ENCODE data around the gene MTUS2.
"Not testable (repeated sequence)": the region's sequence is repeated elsewhere in the genome, so short reads cannot be mapped to it uniquely, and the experiment has no call there.

The MTUS2 gene

DNA sequence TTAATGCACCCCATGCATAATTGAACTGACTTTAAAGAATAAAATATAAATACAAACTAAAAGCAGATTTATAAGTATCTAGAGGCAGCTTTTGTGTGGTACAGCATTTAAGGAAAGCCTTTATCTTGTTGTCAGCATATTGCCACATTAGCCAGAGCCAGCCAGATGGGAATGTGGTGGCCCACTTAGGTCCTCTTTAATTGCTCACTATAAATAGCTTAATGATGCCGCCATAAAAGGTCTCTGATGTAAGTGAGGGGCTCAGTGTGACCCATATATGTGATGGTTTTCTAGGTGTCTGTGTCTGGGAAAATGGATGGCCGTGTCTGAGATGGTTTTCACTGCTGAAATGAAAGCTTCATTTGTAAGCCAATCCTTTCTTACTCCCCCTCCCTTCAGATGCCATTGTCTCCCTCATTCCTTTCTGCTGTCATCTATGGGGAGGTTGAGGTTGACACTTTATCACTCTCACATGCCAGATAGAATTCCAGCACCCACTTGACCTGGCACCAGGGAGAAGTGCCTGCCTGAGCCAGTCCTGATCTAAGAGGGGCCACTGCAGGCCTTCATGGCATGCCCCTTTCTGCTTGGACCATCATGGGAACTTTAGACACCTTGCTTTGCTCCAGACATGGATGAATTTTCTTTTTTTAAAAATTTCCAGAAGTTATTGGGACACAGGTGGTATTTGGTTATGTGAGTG is 135.3 kb downstream of the MTUS2 start:
- in situ Hi-C loops (cut with MboI; ENCODE audit: low sequenced_read_pairs), result no loop called here

- in situ Hi-C loops (cut with MboI; ENCODE audit: low sequenced_read_pairs), result no loop called here
Observed at GRCh38 chr13:28958018-28958417, 137.9 kb downstream of the MTUS2 start.

DNA sequence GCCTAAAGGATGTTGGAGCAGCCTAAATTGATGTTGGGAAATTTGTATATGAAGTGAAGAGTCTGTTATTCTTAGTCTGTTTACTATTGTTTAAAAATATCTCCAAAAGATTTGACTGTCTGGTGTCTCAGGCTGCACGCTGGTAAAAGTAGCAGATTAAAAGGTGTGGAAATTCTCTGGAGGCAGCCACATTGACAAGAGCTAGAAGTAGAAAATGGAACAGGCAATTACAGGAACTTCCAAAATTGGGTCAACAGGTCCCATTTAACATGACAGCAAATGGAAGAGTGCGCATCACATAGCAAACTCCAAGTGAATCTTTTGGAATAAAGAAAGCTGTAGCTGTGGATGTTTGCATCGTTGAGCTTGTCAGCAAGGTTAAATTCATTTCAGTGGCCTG is 138.3 kb downstream of the MTUS2 start:
- in situ Hi-C loops (cut with MboI; ENCODE audit: low sequenced_read_pairs), result no loop called here

DNA sequence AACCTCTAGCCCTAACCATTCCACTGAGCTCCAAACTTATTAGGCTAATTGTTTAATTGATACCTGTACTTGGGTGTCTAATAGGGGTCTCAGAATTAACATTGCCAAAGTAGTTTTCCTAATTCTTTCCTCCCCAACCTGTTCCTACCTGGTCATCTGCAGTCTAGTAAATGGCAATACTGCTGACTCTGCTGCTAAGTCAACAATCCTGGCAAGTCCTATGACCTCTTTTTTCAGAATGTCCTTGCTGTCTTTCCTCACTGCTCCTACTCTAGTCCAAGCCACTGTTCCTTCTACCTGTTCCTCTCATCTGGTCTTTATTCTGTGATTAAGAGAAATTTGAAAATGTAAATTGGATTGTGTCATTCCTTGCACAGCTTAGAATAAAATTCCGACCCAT is 143.9 kb downstream of the MTUS2 start:
- in situ Hi-C loops (cut with MboI; ENCODE audit: low sequenced_read_pairs), result no loop called here

DNA sequence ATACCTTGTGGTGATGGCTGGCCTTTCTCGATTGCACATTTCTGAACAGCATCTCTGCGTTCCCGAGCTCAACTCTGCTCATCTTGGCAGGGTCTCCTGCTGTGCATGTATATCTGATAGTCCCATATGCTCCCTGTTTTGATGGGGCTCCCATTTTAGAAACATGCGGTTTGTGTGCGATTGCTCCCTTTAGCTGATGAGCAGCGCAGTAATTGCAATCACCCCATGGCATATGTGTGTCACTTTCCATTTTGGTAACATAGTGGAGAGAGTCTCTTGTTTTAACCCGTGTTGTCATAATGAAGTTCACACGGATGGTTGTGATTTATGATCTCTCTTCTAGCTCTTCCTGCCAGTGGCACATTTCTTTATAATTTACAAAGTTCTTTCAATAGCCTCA is 144.7 kb downstream of the MTUS2 start:
- in situ Hi-C loops (cut with MboI; ENCODE audit: low sequenced_read_pairs), result no loop called here

DNA sequence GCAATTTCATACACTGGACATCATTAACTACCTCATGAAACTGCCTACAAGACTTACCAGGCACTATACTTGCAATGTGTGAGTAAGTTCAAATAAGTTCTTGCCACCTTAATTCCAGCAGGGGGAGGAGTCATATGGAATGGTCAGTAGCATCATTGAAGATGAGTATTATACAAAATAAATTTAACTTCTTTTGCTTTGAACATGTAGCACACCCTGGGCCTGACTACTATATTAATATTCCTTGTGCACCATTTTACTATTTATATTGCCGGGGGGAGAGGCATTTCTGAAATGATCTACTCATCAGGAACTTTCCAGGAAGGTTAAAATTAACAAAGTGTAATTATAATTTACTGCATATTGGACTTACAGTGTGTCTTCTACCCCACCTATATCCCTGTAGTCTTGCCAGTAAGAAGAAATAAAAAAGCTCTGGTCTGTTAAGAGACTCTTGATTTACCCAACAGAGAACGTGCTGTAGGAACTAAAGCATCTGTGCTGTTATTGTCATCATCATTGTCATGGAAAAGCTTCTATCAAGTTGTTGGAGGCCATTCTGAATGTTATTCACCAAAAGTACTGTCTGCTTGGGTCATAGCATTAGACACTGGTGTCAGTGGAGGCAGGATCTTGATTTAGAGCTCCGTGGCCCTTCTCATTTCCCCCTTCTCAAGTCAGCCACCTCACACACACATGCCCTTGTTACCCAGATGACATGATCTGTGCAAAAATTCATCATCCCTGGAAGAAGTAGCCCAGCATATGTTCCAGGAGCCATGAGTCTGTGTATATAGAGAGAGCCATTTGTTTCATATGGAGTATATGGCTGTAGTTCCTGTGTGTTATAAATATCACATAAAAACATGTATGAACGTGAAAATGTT is 147.1 kb downstream of the MTUS2 start:
- in situ Hi-C loops (cut with MboI; ENCODE audit: low sequenced_read_pairs), result no loop called here

- in situ Hi-C loops (cut with MboI; ENCODE audit: low sequenced_read_pairs), result no loop called here
Observed at GRCh38 chr13:28976195-28976594, 156.1 kb downstream of the MTUS2 start.

- in situ Hi-C loops (cut with MboI; ENCODE audit: low sequenced_read_pairs), result no loop called here
Observed at GRCh38 chr13:28976636-28977035, 156.5 kb downstream of the MTUS2 start.

GRCh38 chr13:28978574-28978973 is 158.4 kb downstream of the MTUS2 start:
- in situ Hi-C loops (cut with MboI; ENCODE audit: low sequenced_read_pairs), result no loop called here

DNA sequence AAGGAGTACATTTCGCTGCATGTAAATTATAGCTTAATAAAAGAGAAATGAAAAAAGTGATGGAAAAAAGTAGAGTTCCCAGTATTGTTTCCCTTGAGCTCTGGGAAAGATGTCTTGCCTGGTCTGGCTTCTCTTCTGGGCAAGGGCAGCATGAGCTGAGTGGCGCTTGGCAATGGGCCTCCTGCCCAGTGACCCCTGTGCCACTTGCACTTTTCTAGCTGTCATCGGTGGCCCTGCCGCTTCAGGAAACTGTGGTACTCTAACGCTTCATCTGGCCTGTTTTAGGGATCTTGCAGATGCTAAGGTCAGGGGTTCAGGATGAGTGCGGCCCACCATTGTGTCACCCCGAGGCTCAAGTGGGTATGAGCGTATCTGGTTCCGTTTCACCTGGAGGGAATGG is 161.4 kb downstream of the MTUS2 start:
- in situ Hi-C loops (cut with MboI; ENCODE audit: low sequenced_read_pairs), result no loop called here

GRCh38 chr13:28983641-28984040 is 163.5 kb downstream of the MTUS2 start:
- in situ Hi-C loops (cut with MboI; ENCODE audit: low sequenced_read_pairs), result no loop called here

- in situ Hi-C loops (cut with MboI; ENCODE audit: low sequenced_read_pairs), result no loop called here
Observed at GRCh38 chr13:28984326-28984725, 164.2 kb downstream of the MTUS2 start.

GRCh38 chr13:28984825-28985224 is 164.7 kb downstream of the MTUS2 start:
- in situ Hi-C loops (cut with MboI; ENCODE audit: low sequenced_read_pairs), result no loop called here

DNA sequence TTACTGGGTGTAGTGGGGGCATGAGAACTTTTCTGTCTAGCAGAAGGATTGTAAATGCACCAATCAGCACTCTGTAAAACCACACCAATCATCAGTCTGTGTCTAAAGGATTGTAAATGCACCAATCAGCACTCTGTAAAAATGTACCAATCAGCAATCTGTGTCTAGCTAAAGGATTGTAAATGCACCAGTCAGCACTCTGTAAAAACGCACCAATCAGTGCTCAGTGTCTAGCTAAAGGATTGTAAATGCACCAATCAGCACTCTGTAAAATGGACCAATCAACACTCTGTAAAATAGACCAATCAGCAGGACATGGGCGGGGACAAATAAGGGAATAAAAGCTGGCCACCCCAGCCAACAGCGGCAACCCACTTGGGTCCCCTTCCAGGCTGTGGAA is 170.2 kb downstream of the MTUS2 start:
- in situ Hi-C loops (cut with MboI; ENCODE audit: low sequenced_read_pairs), result not testable (repeated sequence)

DNA sequence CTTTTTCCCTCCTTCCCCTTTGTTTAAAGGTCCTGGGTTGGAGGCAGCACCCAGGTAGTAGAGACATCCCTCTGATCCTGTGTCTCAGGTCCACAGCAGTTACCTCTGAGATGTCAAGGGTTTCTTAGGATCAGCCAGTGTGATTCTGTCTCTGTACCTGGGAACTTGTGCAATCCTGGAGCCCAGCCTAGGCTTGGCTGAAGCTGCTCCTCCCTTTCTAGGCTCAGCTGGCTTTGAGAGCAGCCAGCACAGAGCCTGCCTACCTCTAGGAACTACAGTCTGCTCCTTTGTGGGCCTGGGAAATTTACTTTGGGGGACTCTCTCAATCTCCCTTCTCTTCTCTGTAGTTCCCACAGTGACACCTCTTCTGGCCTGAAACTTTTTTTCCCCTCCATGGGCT is 171.6 kb downstream of the MTUS2 start:
- in situ Hi-C loops (cut with MboI; ENCODE audit: low sequenced_read_pairs), result no loop called here

- in situ Hi-C loops (cut with MboI; ENCODE audit: low sequenced_read_pairs), result no loop called here
Observed at GRCh38 chr13:29000826-29001225, 180.7 kb downstream of the MTUS2 start.

DNA sequence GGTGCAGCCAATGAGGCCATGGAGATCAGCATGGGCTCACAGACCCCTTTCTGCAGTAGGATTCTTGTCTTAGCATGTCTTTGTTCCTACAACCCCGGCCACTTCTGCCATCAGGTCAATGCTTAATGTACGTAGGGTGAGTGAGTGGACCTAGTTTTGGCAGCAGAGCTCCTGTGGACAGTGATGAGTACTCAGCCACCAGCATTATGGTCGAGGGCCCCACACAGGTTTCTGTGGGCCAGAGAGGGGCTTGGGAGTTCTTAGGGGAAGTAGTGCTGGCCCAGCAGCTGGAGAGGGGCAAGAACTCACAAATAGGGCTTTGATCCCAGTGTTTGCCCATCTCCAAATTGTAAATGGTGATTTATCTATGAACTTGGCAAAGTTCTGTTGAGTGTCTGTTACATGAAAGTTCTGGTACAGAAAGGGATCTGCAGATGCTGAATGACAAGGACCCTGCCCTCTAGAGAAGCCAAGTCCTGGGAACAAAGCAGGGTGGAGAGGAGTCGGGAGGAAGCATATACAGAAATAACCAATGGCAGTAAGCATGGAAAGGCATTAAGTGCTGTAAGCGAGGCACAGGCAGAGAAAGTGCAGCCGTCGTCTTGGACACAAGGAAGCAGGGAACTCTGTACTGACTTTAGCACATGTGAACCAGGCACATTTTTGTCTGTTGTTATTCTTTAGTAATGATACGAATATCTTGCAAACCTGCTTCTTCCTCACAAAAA is 185.1 kb downstream of the MTUS2 start:
- in situ Hi-C loops (cut with MboI; ENCODE audit: low sequenced_read_pairs), result no loop called here

DNA sequence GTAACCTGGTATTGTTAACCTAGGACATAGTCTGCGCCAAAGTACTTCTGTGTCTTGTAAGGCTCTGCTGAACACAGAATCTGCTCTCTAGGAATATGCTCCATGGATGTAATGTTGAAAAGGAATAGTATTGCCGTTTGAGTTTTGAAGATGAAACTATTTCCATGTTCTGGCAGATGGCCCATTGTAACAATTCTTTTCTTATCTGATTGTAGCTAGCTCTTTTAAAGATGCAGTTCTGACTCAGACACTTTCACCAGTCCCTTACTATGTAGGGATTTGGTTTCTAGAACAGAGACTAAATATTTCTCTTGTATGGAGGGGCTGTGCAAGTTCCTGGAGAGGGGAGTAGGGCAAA is 185.6 kb downstream of the MTUS2 start:
- in situ Hi-C loops (cut with MboI; ENCODE audit: low sequenced_read_pairs), result no loop called here

DNA sequence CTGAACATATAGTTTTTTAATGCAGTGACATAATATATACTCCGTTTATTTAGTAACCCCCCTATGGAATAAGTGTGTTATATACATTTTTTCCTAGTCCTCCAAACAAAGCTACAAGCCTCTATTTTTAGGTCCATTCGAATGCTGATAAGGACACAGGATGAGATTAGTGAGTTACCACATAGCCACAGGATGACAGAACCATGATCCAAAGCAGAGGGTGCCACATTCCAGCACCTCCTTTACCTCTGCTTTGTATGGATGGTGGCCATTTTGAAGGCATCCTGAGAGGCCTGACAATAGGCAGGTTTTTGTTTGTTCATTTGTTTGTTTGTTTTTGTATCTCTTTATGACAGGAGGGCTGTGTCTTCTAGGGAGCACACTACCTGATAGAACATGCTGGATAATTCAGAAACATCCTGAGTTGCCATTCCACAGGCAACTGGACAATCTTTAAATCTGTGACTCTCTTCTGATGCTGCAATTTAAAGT is 186.3 kb downstream of the MTUS2 start:
- in situ Hi-C loops (cut with MboI; ENCODE audit: low sequenced_read_pairs), result no loop called here

DNA sequence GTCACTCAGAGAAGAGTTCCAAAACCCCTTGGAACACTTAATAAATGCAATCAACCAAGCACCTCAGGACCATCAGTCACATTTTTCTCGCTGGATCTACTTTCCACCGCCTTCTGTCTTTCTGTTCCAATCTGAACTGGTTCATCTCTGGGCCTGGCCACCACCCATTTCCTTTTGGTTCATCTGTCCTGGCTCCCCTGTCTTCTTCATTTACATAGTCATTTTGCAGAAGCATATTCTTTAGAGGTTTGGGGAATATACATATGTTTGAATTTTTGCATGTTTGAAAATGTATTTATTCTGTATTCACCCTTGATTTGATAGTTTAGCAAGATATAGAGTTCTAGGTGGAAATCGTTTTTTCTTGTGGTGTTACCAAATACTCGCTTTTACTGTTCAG is 188.2 kb downstream of the MTUS2 start:
- in situ Hi-C loops (cut with MboI; ENCODE audit: low sequenced_read_pairs), result no loop called here

DNA sequence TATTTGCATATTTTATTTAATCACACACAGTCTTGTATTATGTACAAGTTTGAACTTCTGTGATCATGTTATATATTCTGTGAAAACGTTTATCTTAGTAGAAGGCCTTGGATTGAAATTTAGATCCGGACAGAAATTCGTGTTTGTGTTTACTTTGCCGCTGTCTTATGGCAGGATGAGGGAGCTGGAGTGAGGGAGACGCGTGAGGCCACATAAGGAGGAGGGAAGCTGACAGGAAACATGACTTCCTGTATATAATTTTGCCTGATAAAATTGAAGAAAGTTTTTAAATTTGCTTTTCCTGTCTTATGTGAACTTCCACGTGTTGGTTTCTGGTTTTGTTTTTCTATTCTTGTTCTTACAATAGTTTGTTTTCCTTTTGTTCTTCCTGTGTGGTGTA is 200.2 kb downstream of the MTUS2 start:
- in situ Hi-C loops (cut with MboI; ENCODE audit: low sequenced_read_pairs), result no loop called here

DNA sequence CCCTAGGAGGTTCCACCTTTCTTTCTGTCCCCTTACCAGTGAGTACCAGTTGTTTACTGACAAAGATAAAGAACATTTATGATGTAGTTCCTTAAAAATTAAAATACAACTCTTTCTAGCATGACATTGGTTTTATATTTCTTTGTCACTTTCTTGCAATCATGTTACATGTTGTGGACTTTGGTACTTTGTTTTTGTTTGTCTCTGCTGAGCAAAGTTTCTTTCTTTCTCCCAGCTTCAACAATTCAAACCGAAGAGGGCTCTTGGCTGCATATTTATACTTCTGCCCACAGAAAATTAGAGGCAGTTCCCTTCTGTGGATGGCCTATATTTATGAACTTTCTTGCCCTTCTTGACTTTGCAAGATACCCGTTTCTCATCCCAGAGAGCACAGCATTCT is 201.2 kb downstream of the MTUS2 start:
- in situ Hi-C loops (cut with MboI; ENCODE audit: low sequenced_read_pairs), result no loop called here

All from hTERT RPE-1 (cell line).